Measurements from ENCODE around the gene FHOD1. TPM values are rescaled to one million over a fixed set of nuclear protein-coding genes. Genes with fewer than 3 reads are reported as not detected.

FHOD1 gene
- total and polyA plus RNA-seq, 9 of the 15 experiments (the other 6 are each of a cell fraction or from before 2014, with no cell fraction given), result 18.7 to 126 (median 32.3) TPM

GRCh38 chr16:67246756-67247191 is 507 bp downstream of the FHOD1 start (continued):
- TF ChIP-seq SIN3A (IDR thresholded peaks at IDR 0.05; ENCODE audit: borderline replicate concordance in 2 of 2, control insufficient read depth in 1 of 2, low read depth in 2 of 2, low read length in 2 of 2), result peak in 1 of 2 experiments; percentile 16; a peak in 1 of 4 replicates
- TF ChIP-seq SMARCE1 (IDR thresholded peaks at IDR 0.05), result no peak
- TF ChIP-seq RBM25 (IDR thresholded peaks at IDR 0.05; ENCODE audit: low read depth, low read length, severe bottlenecking), result no peak
- TF ChIP-seq, protein P1, sequence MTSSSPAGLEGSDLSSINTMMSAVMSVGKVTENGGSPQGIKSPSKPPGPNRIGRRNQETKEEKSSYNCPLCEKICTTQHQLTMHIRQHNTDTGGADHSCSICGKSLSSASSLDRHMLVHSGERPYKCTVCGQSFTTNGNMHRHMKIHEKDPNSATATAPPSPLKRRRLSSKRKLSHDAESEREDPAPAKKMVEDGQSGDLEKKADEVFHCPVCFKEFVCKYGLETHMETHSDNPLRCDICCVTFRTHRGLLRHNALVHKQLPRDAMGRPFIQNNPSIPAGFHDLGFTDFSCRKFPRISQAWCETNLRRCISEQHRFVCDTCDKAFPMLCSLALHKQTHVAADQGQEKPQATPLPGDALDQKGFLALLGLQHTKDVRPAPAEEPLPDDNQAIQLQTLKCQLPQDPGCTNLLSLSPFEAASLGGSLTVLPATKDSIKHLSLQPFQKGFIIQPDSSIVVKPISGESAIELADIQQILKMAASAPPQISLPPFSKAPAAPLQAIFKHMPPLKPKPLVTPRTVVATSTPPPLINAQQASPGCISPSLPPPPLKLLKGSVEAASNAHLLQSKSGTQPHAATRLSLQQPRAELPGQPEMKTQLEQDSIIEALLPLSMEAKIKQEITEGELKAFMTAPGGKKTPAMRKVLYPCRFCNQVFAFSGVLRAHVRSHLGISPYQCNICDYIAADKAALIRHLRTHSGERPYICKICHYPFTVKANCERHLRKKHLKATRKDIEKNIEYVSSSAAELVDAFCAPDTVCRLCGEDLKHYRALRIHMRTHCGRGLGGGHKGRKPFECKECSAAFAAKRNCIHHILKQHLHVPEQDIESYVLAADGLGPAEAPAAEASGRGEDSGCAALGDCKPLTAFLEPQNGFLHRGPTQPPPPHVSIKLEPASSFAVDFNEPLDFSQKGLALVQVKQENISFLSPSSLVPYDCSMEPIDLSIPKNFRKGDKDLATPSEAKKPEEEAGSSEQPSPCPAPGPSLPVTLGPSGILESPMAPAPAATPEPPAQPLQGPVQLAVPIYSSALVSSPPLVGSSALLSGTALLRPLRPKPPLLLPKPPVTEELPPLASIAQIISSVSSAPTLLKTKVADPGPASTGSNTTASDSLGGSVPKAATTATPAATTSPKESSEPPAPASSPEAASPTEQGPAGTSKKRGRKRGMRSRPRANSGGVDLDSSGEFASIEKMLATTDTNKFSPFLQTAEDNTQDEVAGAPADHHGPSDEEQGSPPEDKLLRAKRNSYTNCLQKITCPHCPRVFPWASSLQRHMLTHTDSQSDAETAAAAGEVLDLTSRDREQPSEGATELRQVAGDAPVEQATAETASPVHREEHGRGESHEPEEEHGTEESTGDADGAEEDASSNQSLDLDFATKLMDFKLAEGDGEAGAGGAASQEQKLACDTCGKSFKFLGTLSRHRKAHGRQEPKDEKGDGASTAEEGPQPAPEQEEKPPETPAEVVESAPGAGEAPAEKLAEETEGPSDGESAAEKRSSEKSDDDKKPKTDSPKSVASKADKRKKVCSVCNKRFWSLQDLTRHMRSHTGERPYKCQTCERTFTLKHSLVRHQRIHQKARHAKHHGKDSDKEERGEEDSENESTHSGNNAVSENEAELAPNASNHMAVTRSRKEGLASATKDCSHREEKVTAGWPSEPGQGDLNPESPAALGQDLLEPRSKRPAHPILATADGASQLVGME (CRISPR knock-in tag; IDR thresholded peaks at IDR 0.05), result 0 out of 2 replicates have a peak, but pooled peaks have one; percentile 28
- TF ChIP-seq CHD1 (IDR thresholded peaks at IDR 0.05; ENCODE audit: low read length), result no peak
- TF ChIP-seq CHD2 (IDR thresholded peaks at IDR 0.05; ENCODE audit: low read depth, low read length), result no peak
- TF ChIP-seq, protein P2, sequence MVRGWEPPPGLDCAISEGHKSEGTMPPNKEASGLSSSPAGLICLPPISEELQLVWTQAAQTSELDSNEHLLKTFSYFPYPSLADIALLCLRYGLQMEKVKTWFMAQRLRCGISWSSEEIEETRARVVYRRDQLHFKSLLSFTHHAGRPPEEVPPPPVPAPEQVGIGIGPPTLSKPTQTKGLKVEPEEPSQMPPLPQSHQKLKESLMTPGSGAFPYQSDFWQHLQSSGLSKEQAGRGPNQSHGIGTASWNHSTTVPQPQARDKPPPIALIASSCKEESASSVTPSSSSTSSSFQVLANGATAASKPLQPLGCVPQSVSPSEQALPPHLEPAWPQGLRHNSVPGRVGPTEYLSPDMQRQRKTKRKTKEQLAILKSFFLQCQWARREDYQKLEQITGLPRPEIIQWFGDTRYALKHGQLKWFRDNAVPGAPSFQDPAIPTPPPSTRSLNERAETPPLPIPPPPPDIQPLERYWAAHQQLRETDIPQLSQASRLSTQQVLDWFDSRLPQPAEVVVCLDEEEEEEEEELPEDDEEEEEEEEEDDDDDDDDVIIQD (CRISPR knock-in tag; IDR thresholded peaks at IDR 0.05), result no peak
- TF ChIP-seq, protein P3, sequence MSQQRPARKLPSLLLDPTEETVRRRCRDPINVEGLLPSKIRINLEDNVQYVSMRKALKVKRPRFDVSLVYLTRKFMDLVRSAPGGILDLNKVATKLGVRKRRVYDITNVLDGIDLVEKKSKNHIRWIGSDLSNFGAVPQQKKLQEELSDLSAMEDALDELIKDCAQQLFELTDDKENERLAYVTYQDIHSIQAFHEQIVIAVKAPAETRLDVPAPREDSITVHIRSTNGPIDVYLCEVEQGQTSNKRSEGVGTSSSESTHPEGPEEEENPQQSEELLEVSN (IDR thresholded peaks at IDR 0.05; ENCODE audit: borderline replicate concordance in 1 of 2, extremely low read depth in 1 of 2, insufficient read depth in 1 of 2, insufficient read length in 1 of 2, low read depth in 1 of 2, low read length in 1 of 2, poor library complexity in 1 of 2, severe bottlenecking in 1 of 2), result no peak
- no peak for TF ChIP-seq BACH1 (tag; IDR thresholded peaks at IDR 0.05)
- TF ChIP-seq ZNF436 (CRISPR knock-in tag; IDR thresholded peaks at IDR 0.05), result 0 out of 2 replicates have a peak, but pooled peaks have one; percentile 19

Data from K562 (cell line).